Ishikawa (cell line): ENCODE results near the gene MAL.

Source experiments
- CREB1 ChIP-seq: IDR thresholded peaks from 2 replicates; pipeline ENCODE4 v1.6.1; 2012; ENCODE audit warnings: low read depth
- EGR1 ChIP-seq: IDR thresholded peaks from 2 replicates; pipeline ENCODE4 v1.6.1; 2012
- EP300 ChIP-seq: IDR thresholded peaks from 2 replicates; pipeline ENCODE4 v1.6.1; 2012; ENCODE audit warnings: borderline replicate concordance

DNA sequence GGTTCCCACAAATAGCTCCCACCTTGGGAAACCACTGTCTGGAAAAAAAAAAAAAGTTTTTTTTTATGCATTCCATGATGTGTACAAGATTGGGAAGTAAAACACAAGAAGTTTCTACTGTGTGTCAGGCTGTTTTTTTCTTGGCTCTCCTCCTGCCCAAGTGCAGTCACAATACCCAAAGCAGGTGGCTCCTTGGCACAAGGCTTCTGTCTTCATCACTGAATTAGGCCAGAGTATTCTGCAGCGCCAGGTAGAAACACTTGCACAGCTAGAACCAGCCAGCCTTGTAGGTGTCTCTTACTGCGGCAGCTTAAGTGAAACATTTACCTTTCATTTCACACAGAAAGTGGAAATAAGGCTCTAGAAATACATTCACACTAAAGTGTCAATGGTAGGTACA, 23.8 kb upstream of the MAL start:
- TF ChIP-seq CREB1 (no peak), EP300 (no peak), EGR1 (no peak)
